Mucosa of descending colon (tissue), 3 donors: ENCODE data around the gene TCF12. TPM values are rescaled to one million over a fixed set of nuclear protein-coding genes. Genes with fewer than 3 reads are reported as not detected.

Experiments
- ATAC-seq: fragments of 200-7000 bp; cut with Tn5 transposase; one replicate; pipeline ENCODE4 v1.9.1; 2020; ENCODE audit warnings: mild to moderate bottlenecking, moderate library complexity
- DNase-seq, 3 donors: peaks; one replicate each; pipeline ENCODE4 v3.0.0-alpha.2; 2020
- H3K36me3 ChIP-seq: fragments of 200-600 bp; one replicate; pipeline ENCODE4 v1.8.0; 2021; ENCODE audit warnings: low read depth, mild to moderate bottlenecking
- H3K4me1 ChIP-seq: fragments of 200-600 bp; one replicate; pipeline ENCODE4 v1.8.0; 2021; ENCODE audit warnings: low read depth, mild to moderate bottlenecking
- H3K4me3 ChIP-seq: fragments of 200-600 bp; one replicate; pipeline ENCODE4 v1.8.0; 2021; ENCODE audit warnings: mild to moderate bottlenecking
- H3K9me3 ChIP-seq: fragments of 200-600 bp; one replicate; pipeline ENCODE4 v1.8.0; 2021; ENCODE audit warnings: mild to moderate bottlenecking
- intact Hi-C, 2 donors: fragments of 100-400 bp; cut with DNase I in 1 of 2; cut with micrococcal nuclease in 1 of 2; formaldehyde crosslinking; loops; one replicate each; pipeline versions ENCODE4 v1.11.0 to v1.11.1; 2022; cut with DNase I, micrococcal nuclease
- total RNA-seq, 3 donors: library from RNA; stranded (reverse); fragmentation: NEBNext Ultra II Directional in 2 of 3; extraction: Animal tissue kit (Norgen Biotek cat#: 25700) in 2 of 3; gene quantifications; one replicate each; pipeline versions ENCODE4 v1.2.1 to v1.2.4, GENCODE V29; 2021 to 2023
- TF ChIP-seq, protein P1 (sequence below): fragments of 200-600 bp; IDR thresholded peaks from one replicate; pipeline ENCODE4 v1.8.0; 2022; ENCODE audit warnings: antibody characterized with exemption, mild to moderate bottlenecking
- donor health status: DM: no; HTN: no; CAD: no; lungs with moderate emphysema.
- donor health status: DM: no; HTN: no; CAD: no.
- donor health status: DM: no; HTN: yes; CAD: no.

TCF12 gene
- total RNA-seq, 3 donors from 2014 or later = 74.1 to 118 (median 106) TPM

DNA sequence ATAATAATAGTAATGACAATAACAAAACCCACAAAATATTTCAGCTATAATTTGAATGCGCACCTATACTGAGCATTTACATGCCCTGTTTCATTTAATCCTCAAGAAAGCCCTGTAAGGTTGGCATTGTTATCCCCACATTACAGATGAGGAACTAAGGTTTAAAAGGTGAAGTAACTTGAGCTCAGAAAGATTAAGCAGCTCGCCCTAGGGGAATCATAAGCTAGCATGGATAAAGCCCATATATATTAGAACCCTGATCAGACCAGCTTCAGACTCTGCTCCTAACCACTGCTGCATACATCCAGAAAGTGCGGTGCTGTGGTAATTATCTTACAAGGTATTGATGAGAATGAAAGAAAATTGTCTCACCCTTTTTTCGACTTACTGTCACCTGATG is 316.7 kb downstream of the TCF12 start:
- TF ChIP-seq, protein P1, sequence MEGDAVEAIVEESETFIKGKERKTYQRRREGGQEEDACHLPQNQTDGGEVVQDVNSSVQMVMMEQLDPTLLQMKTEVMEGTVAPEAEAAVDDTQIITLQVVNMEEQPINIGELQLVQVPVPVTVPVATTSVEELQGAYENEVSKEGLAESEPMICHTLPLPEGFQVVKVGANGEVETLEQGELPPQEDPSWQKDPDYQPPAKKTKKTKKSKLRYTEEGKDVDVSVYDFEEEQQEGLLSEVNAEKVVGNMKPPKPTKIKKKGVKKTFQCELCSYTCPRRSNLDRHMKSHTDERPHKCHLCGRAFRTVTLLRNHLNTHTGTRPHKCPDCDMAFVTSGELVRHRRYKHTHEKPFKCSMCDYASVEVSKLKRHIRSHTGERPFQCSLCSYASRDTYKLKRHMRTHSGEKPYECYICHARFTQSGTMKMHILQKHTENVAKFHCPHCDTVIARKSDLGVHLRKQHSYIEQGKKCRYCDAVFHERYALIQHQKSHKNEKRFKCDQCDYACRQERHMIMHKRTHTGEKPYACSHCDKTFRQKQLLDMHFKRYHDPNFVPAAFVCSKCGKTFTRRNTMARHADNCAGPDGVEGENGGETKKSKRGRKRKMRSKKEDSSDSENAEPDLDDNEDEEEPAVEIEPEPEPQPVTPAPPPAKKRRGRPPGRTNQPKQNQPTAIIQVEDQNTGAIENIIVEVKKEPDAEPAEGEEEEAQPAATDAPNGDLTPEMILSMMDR = no peak
- intact Hi-C loops = no loop called here
- ATAC-seq (no peak), DNase-seq (no peak)
- peaks cover 12% of the 10 kb centered on the region for H3K4me1 ChIP-seq
- no peak overlapping the region for H3K4me3 ChIP-seq
- no peaks in the 10 kb centered on the region for H3K9me3 ChIP-seq
- H3K36me3 ChIP-seq = peaks cover 4% of the 10 kb centered on the region

- DNase-seq = no peak
- no peak overlapping the region for H3K4me3 ChIP-seq
- intact Hi-C loops = no loop called here
- peaks cover 12% of the 10 kb centered on the region for H3K4me1 ChIP-seq
- TF ChIP-seq, protein P1 = no peak
- ATAC-seq = no peak
- H3K36me3 ChIP-seq = peaks cover 4% of the 10 kb centered on the region
- no peaks in the 10 kb centered on the region for H3K9me3 ChIP-seq
Observed at GRCh38 chr15:57235873-57236272, 317.4 kb downstream of the TCF12 start.

DNA sequence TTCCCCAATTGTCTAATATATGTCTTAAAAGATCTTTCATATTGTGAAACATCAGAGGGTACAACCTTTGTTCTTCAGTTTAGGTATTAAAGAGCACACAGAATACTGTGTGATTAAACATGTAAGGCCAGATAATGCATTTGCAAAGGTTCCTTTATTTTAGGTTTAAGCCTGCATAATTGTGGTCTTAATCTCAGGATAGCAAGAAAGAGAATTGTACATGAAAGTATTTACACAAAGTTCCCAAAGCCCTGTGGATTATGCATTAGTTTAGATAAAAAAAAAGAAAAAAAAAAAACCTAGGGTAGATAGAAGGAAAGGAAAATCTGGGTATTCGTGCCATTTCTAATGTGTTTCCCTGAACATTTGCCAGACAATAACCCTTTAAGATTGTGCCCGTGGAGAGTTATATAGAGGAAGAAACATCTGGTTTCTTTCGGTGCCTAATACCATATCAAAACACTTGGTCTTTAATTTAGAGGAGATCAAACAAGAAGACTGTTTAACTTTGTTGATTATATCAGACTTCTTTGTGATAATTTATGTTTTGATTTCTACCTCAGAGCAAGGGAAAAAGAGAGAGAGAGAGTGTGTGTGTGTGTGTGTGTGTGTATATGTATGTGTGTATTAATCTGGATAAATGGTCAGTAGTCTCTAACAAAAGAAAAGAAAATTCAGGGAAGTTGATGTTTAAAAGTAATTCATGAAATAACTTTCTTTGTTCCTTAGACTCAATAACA is 318.3 kb downstream of the TCF12 start:
- Histone ChIP-seq H3K4me1 (peaks cover 12% of the 10 kb centered on the region), H3K36me3 (peaks cover 4% of the 10 kb centered on the region), H3K9me3 (no peaks in the 10 kb centered on the region), H3K4me3 (no peak overlapping the region)
- TF ChIP-seq, protein P1 = no peak
- intact Hi-C loops = no loop called here
- no peak for ATAC-seq
- DNase-seq = no peak

DNA sequence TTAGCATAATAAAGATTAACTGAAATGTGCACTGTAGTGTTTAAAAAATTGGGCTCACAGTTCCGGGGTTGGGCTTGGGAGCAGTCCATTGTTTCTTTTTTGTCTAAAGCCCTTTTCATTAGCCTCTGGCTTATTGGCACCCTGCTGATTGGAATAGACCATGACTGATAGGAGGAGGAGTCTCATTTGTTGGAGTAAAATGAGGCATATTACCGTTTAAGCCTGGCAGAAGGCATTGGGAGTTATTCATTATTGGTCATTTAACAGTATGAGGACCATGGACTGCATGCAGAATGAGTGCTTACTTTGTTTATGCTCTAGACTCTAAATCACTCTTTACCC is 318.8 kb downstream of the TCF12 start:
- intact Hi-C loops = no loop called here
- TF ChIP-seq, protein P1 = no peak
- Histone ChIP-seq H3K36me3 (peaks cover 4% of the 10 kb centered on the region), H3K9me3 (no peaks in the 10 kb centered on the region), H3K4me1 (peaks cover 12% of the 10 kb centered on the region), H3K4me3 (no peak overlapping the region)
- ATAC-seq = no peak
- no peak for DNase-seq

GRCh38 chr15:57237676-57238075 is 319.2 kb downstream of the TCF12 start:
- no peaks in the 10 kb centered on the region for H3K9me3 ChIP-seq
- H3K4me3 ChIP-seq = no peak overlapping the region
- ATAC-seq (no peak), DNase-seq (no peak)
- TF ChIP-seq, protein P1 = no peak
- intact Hi-C loops = no loop called here
- peaks cover 12% of the 10 kb centered on the region for H3K4me1 ChIP-seq
- H3K36me3 ChIP-seq = peaks cover under 1% of the 10 kb centered on the region
